ENCODE data around the gene CBL. TPM values are rescaled to one million over a fixed set of nuclear protein-coding genes. Genes with fewer than 3 reads are reported as not detected.
"Not testable (repeated sequence)": the region's sequence is repeated elsewhere in the genome, so short reads cannot be mapped to it uniquely, and the experiment has no call there.

The CBL gene
- total RNA-seq, 2 donors from 2014 or later, result 10.8 to 16.4 TPM

DNA sequence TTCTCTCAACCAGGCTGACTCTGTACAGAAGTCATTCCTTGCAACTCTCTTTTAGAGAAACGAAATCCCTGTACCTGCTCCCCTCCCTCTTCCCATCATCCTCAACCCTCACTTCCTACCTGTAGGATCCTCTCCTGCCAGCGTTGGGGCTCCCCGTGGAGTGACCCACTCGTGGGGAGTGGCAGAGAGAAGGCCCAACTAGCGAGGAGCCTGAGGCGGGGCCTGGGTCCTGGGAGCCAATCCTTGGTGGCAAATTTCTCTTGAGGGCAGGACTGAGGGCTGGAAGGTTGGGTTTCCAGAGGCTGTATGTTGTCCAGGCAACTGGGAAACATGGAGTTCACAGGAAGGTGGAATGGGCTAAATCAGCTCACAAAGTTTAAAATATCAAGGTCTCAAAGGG, 10.5 kb upstream of the CBL start:
- H3K9me3 ChIP-seq, result no peaks in the 10 kb centered on the region
- no peaks in the 10 kb centered on the region for H3K4me1 ChIP-seq
- TF ChIP-seq, protein P1, sequence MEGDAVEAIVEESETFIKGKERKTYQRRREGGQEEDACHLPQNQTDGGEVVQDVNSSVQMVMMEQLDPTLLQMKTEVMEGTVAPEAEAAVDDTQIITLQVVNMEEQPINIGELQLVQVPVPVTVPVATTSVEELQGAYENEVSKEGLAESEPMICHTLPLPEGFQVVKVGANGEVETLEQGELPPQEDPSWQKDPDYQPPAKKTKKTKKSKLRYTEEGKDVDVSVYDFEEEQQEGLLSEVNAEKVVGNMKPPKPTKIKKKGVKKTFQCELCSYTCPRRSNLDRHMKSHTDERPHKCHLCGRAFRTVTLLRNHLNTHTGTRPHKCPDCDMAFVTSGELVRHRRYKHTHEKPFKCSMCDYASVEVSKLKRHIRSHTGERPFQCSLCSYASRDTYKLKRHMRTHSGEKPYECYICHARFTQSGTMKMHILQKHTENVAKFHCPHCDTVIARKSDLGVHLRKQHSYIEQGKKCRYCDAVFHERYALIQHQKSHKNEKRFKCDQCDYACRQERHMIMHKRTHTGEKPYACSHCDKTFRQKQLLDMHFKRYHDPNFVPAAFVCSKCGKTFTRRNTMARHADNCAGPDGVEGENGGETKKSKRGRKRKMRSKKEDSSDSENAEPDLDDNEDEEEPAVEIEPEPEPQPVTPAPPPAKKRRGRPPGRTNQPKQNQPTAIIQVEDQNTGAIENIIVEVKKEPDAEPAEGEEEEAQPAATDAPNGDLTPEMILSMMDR (IDR thresholded peaks at IDR 0.05), result no peak
- H3K36me3 ChIP-seq, result no peaks in the 10 kb centered on the region
- peak; percentile 61 for DNase-seq
- no peaks in the 10 kb centered on the region for H3K27me3 ChIP-seq
- H3K9ac ChIP-seq (ENCODE audit: low read depth in 2 of 2, low read length in 2 of 2), result no peak overlapping the region
- no peak overlapping the region for H3K27ac ChIP-seq
- intact Hi-C loops (cut with DNase I), result no loop called here
- H3K4me3 ChIP-seq, result no peak overlapping the region

DNA sequence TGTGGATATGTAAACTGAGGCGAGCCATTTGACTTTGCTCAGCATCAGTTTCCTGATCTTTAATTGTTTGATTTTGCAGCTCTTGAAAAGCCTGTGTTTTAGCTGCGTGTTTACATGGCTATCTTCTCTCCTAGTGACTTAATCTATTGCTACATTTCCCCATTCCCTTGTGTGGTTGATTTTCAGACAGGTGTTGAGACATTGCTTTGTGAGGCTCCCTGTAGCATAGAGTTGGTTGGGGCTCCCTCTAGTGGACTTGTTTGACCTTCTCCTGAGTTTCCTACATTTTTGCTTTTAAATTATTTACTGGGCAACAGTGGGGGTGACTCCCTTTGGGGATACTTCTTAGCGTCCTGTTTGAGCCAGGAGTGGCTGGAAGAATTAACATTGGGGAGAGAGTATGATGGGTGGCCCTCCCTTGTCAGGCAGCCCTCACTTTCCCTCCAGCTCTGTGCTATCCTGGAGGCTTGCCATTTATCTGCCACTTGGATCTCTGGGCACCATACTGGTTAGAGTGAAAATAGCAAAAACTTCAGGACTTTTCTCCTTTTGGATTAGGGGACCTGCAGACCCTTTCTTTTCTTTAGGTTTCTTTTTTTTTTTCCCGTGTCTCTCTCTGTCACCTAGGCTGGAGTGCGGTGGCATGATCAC, 9.2 kb upstream of the CBL start:
- Histone ChIP-seq H3K36me3 (no peaks in the 10 kb centered on the region), H3K27ac (no peak overlapping the region), H3K4me1 (no peaks in the 10 kb centered on the region), H3K4me3 (no peak overlapping the region), H3K9me3 (no peaks in the 10 kb centered on the region), H3K27me3 (no peaks in the 10 kb centered on the region), H3K9ac (ENCODE audit: low read depth in 2 of 2, low read length in 2 of 2) (no peak overlapping the region)
- intact Hi-C loops (cut with DNase I), result no loop called here
- TF ChIP-seq, protein P1 (IDR thresholded peaks at IDR 0.05), result peak; percentile 67
- peak; percentile 88 for DNase-seq

DNA sequence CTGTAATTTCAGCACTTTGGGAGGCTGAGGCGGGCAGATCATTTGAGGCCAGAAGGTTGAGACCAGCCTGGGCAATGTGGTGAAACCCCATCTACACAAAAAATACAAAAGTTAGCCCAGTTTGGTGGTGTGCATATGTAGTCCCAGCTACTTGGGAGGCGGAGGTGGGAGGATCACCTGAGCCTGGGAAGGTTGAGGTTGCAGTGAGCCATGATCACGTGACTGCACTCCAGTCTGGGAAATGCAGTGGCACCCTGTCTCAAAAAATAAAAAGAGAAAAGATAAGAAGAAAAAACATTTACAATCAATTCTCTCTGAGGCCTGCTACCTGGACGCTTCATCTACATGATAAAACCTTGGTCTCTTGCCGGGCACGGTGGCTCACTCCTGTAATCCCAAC, 7.2 kb upstream of the CBL start:
- Histone ChIP-seq H3K9me3 (no peaks in the 10 kb centered on the region), H3K27ac (no peak overlapping the region), H3K27me3 (no peaks in the 10 kb centered on the region), H3K36me3 (no peaks in the 10 kb centered on the region), H3K9ac (ENCODE audit: low read depth in 2 of 2, low read length in 2 of 2) (no peak overlapping the region), H3K4me3 (no peak overlapping the region), H3K4me1 (no peaks in the 10 kb centered on the region)
- intact Hi-C loops (cut with DNase I), result no loop called here
- TF ChIP-seq, protein P1 (IDR thresholded peaks at IDR 0.05), result no peak
- no peak for DNase-seq

DNA sequence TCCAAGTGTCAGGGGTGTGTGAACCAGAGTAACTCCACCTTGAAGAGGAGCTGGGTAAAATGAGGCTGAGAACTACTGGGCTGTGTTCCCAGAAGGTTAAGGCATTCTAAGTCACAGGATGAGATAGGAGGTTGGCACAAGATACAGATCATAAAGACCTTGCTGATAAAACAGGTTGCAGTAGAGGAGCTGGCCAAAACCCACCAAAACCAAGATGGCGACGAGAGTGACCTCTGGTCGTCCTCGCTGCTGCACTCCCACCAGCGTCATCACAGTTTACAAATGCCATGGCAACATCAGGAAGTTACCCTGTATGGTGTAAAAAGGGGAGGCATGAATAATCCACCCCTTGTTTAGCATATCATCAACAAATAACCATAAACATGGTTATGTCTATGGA, 4.9 kb upstream of the CBL start:
- H3K36me3 ChIP-seq; H3K27ac ChIP-seq; H3K9me3 ChIP-seq; H3K4me3 ChIP-seq; H3K9ac ChIP-seq (ENCODE audit: low read depth in 2 of 2, low read length in 2 of 2); H3K4me1 ChIP-seq; DNase-seq; H3K27me3 ChIP-seq: not testable (repeated sequence)
- intact Hi-C loops (cut with DNase I), result loop anchor here (5.0 kb wide), 1 partner anchor 104 kb away; a partner anchor contains a TSS

DNA sequence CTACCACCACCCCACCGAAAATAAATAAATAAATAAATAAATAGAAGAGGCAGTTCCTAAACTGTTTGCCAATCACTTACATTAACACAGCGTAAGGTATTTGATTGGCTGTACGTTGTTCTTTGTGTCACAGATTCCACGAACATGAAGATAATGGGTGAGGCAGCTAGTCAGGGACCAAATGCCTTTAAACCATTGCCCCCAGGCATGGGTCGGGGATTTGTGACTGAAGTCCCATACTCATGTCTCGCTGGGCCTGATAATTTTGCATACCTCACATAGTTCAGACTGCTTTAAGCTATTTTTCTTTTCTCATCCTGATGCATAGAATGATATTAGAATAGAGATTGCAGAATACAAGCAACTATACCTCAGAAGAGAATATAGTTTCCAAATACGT, 3.6 kb upstream of the CBL start:
- no peaks in the 10 kb centered on the region for H3K27me3 ChIP-seq
- H3K4me1 ChIP-seq, result peaks cover 3% of the 10 kb centered on the region
- no peak overlapping the region for H3K9ac ChIP-seq (ENCODE audit: low read depth in 2 of 2, low read length in 2 of 2)
- no peaks in the 10 kb centered on the region for H3K9me3 ChIP-seq
- H3K27ac ChIP-seq, result no peak overlapping the region
- no peaks in the 10 kb centered on the region for H3K36me3 ChIP-seq
- H3K4me3 ChIP-seq, result no peak overlapping the region
- TF ChIP-seq, protein P1 (IDR thresholded peaks at IDR 0.05), result no peak
- intact Hi-C loops (cut with DNase I), result loop anchor here (5.0 kb wide), 1 partner anchor 105 kb away; a partner anchor contains a TSS
- no peak for DNase-seq

DNA sequence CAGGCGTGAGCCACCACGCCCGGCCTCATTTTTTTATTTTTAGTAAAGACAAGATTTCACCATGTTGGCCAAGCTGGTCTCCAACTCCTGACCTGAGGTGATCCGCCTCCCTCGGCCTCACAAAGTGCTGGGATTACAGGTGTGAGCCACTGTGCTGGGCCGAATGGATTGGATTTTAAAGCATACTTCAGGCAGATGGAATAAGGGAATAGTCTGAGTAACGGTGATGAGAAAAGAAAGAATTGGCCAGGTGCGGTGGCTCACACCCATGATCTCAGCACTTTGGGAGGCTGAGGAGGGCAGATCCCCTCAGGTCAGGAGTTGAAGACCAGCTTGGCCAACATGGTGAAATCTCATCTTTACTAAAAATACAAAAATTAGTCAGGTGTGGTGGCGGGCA, 2.1 kb upstream of the CBL start:
- no peaks in the 10 kb centered on the region for H3K36me3 ChIP-seq
- intact Hi-C loops (cut with DNase I), result loop anchor here (5.0 kb wide), 1 partner anchor 107 kb away; a partner anchor contains a TSS
- H3K9me3 ChIP-seq, result no peaks in the 10 kb centered on the region
- no peak for DNase-seq
- H3K4me3 ChIP-seq, result no peak overlapping the region
- H3K9ac ChIP-seq (ENCODE audit: low read depth in 2 of 2, low read length in 2 of 2), result no peak overlapping the region
- H3K4me1 ChIP-seq, result peaks cover 3% of the 10 kb centered on the region
- no peak overlapping the region for H3K27ac ChIP-seq
- TF ChIP-seq, protein P1 (IDR thresholded peaks at IDR 0.05), result no peak
- H3K27me3 ChIP-seq, result no peaks in the 10 kb centered on the region
